ENCODE measurements around the gene DSCAML1.

DSCAML1 gene

DNA sequence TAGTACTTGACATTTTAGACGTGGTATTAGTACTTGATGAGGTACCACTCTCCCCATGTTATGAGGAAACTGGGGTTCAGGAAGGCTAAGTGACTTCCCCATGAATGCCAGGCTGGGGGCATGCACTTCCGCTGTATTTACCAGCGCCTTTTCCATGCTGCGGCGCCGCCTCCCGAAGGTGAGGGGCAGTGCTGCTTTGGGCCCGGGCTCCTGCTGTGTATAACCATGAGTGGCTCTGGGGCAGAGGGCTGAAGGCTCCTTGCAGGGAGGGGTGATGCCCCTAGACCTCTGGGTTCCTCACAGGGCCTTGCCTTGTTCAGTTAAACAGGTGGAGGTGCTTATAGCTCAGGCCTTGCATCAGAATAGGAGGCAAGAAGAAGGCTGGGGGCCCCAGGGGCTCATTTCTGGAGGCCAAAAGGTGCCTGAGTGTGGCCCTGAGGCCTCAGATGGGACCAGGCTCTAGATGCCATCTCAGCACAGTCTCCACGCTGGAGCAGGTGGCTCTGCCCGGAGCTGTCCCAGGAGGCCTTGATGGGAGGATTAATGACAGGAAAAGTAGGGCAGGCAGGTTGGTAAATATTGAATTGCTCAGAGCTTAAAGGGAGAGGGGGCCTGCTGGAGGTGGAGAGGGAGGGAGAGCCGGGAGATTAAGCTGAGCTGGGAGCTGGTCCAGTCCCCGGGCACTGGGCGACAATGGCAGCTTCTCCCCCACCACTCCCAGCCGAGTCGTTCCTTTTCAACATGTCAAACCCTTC lies 339.8 kb downstream of the DSCAML1 start:
- no peak for TF ChIP-seq SIN3A (IDR thresholded peaks at IDR 0.05; ENCODE audit: borderline replicate concordance, insufficient read depth, low read length)
- TF ChIP-seq POLR2AphosphoS5 (IDR thresholded peaks at IDR 0.05; ENCODE audit: low read depth, low read length) = no peak
- TF ChIP-seq TAF1 (IDR thresholded peaks at IDR 0.05; ENCODE audit: borderline replicate concordance, insufficient read depth, low read length) = no peak

DNA sequence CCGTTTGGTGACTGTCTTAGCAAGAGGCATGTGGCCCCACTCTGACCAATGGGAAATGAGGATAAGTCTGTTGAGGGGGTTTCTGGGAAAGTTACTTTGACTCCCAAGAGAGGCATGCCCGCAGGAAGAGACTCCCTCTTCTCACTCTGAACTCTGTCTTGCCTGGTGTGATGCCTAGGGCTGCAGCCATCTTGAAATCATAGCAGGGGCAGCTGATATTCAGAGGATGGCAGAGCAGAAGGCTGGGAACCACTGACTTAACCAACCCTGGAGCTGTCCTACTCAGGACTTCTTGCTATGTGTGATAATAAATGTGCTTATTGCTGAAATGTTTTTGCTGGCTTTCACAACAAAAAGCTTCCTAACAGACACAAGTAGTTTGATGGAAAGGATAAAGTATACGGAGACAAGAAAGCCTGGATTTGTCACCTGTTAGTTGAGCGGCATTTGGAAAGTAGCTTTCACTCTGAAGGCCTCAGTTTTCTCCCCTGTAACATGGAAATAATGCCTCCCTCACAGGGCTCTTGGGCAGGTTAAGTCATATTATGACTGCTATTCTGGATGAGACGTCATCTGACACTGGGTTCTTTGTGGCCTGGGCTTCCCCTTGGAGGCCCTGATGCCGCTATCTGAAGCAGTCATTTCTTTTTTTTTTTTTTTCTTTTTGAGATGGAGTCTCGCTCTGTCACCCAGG lies 340.8 kb downstream of the DSCAML1 start:
- TF ChIP-seq FOXP2 (optimal IDR thresholded peaks at IDR 0.05; ENCODE audit: borderline replicate concordance, extremely low read depth, extremely low read length, insufficient read depth) (no peak), SIN3A (IDR thresholded peaks at IDR 0.05; ENCODE audit: borderline replicate concordance, insufficient read depth, low read length) (no peak), POLR2AphosphoS5 (IDR thresholded peaks at IDR 0.05; ENCODE audit: low read depth, low read length) (no peak), TAF1 (IDR thresholded peaks at IDR 0.05; ENCODE audit: borderline replicate concordance, insufficient read depth, low read length) (no peak)
- TF ChIP-seq, protein P1, sequence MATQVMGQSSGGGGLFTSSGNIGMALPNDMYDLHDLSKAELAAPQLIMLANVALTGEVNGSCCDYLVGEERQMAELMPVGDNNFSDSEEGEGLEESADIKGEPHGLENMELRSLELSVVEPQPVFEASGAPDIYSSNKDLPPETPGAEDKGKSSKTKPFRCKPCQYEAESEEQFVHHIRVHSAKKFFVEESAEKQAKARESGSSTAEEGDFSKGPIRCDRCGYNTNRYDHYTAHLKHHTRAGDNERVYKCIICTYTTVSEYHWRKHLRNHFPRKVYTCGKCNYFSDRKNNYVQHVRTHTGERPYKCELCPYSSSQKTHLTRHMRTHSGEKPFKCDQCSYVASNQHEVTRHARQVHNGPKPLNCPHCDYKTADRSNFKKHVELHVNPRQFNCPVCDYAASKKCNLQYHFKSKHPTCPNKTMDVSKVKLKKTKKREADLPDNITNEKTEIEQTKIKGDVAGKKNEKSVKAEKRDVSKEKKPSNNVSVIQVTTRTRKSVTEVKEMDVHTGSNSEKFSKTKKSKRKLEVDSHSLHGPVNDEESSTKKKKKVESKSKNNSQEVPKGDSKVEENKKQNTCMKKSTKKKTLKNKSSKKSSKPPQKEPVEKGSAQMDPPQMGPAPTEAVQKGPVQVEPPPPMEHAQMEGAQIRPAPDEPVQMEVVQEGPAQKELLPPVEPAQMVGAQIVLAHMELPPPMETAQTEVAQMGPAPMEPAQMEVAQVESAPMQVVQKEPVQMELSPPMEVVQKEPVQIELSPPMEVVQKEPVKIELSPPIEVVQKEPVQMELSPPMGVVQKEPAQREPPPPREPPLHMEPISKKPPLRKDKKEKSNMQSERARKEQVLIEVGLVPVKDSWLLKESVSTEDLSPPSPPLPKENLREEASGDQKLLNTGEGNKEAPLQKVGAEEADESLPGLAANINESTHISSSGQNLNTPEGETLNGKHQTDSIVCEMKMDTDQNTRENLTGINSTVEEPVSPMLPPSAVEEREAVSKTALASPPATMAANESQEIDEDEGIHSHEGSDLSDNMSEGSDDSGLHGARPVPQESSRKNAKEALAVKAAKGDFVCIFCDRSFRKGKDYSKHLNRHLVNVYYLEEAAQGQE (IDR thresholded peaks at IDR 0.05; ENCODE audit: insufficient read depth in 1 of 2, low read depth in 2 of 2, low read length in 2 of 2) = no peak

DNA sequence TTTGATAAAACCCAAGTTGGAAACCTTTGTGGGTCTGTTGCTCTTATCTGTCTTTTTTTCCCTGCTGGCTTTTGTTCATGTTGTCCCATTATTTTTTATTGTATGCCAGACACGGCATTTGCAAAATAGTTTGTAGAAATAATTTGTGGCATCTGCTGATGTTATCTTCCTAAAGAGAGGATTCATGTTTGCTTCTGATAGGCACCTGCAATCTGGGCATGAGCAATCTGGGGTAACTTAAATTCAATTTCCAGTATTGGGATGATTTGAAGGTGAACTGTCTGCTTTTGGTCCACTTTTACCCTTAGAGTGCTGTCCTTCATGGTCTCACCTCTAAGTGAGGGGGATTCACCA lies 342.5 kb downstream of the DSCAML1 start:
- TF ChIP-seq, protein P1 (IDR thresholded peaks at IDR 0.05; ENCODE audit: insufficient read depth in 1 of 2, low read depth in 2 of 2, low read length in 2 of 2) = no peak
- no peak for TF ChIP-seq POLR2AphosphoS5 (IDR thresholded peaks at IDR 0.05; ENCODE audit: low read depth, low read length)

DNA sequence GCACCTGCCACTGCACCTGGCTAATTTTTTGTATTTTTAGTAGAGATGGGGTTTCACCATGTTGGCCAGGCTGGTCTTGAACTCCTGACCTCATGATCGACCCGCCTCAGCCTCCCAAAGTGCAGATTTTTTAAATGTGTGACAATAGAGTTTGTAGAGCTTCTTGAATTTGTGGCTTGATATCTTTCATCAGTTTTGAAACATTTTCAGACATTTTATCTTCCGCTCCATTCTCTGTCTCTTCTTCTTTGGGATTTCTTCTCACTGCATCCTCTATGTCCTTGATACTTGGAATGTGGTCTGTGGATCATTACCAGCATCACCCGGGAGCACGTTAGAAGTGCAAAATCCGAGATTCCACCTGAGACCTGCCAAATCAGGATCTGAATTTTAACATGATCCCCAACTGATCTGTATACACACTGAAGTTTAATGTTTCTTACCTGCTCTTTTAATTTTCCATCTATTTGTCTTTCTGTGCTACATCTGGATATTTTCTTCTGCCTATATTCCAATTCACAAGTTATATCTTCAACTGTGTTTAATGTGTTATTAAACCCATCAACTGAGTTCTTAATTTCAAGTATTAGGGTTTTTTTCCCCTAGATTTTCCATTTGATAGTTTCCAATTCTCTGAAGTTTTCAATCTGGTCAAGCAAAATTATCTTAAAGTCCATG lies 343.0 kb downstream of the DSCAML1 start:
- TF ChIP-seq SIN3A (IDR thresholded peaks at IDR 0.05; ENCODE audit: borderline replicate concordance, insufficient read depth, low read length) = no peak
- no peak for TF ChIP-seq POLR2AphosphoS5 (IDR thresholded peaks at IDR 0.05; ENCODE audit: low read depth, low read length)
- TF ChIP-seq FOXP2 (optimal IDR thresholded peaks at IDR 0.05; ENCODE audit: borderline replicate concordance, extremely low read depth, extremely low read length, insufficient read depth) = no peak
- no peak for TF ChIP-seq TAF1 (IDR thresholded peaks at IDR 0.05; ENCODE audit: borderline replicate concordance, insufficient read depth, low read length)
- TF ChIP-seq, protein P1 (IDR thresholded peaks at IDR 0.05; ENCODE audit: insufficient read depth in 1 of 2, low read depth in 2 of 2, low read length in 2 of 2) = no peak

DNA sequence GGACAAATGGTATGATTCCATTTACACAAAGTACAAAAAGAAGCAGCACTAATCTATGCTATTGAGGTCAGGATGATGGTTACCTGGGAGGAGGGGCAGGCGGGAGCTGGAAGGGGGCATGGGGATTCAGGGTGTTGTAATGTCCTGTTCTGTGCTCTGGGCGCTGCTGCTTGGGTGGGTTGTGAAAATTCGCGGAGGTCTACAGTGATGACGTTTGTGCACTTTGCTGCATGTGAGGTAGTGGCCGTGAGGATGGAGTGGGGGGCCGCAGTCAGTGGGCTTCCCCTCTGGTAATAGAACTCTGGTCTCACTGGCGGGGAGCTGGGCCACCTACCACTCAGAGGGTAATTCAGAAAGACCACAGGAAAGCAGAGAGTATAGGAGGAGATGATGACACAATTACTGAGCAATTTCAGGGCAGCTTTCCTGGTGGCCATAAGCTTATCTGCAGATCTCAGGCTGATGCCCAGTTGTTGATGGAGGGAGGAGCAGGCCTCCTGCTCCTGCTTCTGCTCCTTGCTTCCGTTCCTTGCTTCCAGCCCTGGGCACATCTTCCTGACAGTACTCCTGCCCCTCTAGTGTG lies 347.8 kb downstream of the DSCAML1 start:
- TF ChIP-seq FOXP2 (optimal IDR thresholded peaks at IDR 0.05; ENCODE audit: borderline replicate concordance, extremely low read depth, extremely low read length, insufficient read depth) = no peak
- TF ChIP-seq SIN3A (IDR thresholded peaks at IDR 0.05; ENCODE audit: borderline replicate concordance, insufficient read depth, low read length) = no peak
- TF ChIP-seq, protein P1 (IDR thresholded peaks at IDR 0.05; ENCODE audit: insufficient read depth in 1 of 2, low read depth in 2 of 2, low read length in 2 of 2) = no peak
- TF ChIP-seq TAF1 (IDR thresholded peaks at IDR 0.05; ENCODE audit: borderline replicate concordance, insufficient read depth, low read length) = no peak
- no peak for TF ChIP-seq POLR2AphosphoS5 (IDR thresholded peaks at IDR 0.05; ENCODE audit: low read depth, low read length)
